Activated naive CD8-positive, alpha-beta T cell (primary cell): Measurements from ENCODE around the gene RALBP1.
"Not testable (repeated sequence)": the region's sequence is repeated elsewhere in the genome, so short reads cannot be mapped to it uniquely, and the experiment has no call there.

Experiments
- H3K27ac Mint-ChIP-seq: one replicate; pipeline ENCODE4 v1.8.0; 2021; ENCODE audit warnings: mixed read lengths
- H3K27me3 Mint-ChIP-seq: one replicate; pipeline ENCODE4 v1.8.0; 2021; ENCODE audit warnings: mixed read lengths
- H3K36me3 Mint-ChIP-seq: one replicate; pipeline ENCODE4 v1.8.0; 2021; ENCODE audit warnings: mixed read lengths
- H3K4me1 Mint-ChIP-seq: one replicate; pipeline ENCODE4 v1.8.0; 2021; ENCODE audit warnings: low read depth, mixed read lengths
- H3K4me3 Mint-ChIP-seq: one replicate; pipeline ENCODE4 v1.8.0; 2021; ENCODE audit warnings: mild to moderate bottlenecking, mixed read lengths
- H3K9me3 Mint-ChIP-seq: one replicate; pipeline ENCODE4 v1.8.0; 2021; ENCODE audit warnings: low read depth, mixed read lengths

The RALBP1 gene

DNA sequence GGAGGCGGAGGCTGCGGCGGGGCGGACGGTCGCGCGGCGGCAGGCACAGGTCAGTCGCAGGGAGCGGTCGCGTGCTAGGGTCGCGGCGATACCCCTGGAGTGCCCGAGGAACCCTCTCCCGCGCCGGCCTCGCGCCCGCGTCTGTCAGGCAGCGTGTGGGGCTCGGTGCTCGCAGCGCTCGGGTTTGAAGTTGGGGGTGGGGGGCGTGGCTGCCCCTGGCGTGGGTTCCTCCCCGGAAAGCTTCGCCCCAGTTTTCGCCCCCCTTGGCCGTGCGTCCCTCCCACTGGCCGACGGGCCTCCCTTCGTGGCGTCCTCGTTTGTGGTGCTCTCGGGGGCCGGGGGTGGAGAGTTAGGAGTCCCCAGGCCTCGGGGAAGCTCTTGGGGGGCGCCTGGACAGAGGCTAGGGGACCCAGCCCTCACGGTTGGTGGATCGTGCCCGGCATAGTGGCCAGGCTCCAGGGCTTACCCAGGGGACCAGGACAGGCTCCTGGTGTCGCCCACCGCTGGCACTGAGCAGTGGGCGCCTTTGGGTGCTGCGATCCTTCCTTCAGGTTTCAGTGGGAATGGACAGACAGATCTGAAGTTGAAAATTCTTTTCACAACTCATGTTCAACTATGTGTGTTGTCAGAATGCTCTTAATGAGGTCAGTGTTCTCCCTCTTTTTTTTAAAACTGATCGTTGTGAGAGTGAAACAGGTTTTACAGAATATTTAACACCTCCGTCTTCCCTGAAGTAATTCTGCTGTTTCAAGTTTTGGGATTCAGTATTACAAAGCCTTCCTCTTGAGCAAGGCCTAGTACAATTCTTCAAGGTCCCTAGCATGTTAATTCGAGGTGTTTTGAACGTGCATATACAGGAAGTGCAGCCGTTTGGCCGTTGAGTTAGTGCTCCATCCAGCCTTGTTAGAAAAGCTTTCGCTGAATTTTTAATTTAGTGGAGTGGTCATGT lies 604 bp downstream of the RALBP1 start:
- H3K4me3 Mint-ChIP-seq, result peak overlapping the region; percentile 94
- peaks cover 28% of the 10 kb centered on the region for H3K4me1 Mint-ChIP-seq
- H3K36me3 Mint-ChIP-seq, result peaks cover 5% of the 10 kb centered on the region
- H3K9me3 Mint-ChIP-seq, result no peaks in the 10 kb centered on the region
- H3K27me3 Mint-ChIP-seq, result peaks cover 2% of the 10 kb centered on the region
- H3K27ac Mint-ChIP-seq, result peak overlapping the region; percentile 94

- not testable (repeated sequence) for H3K9me3 Mint-ChIP-seq, H3K27me3 Mint-ChIP-seq
- Mint-ChIP-seq H3K4me3 (peak overlapping the region; percentile 86), H3K27ac (peak overlapping the region; percentile 69), H3K4me1 (peaks cover 36% of the 10 kb centered on the region), H3K36me3 (peaks cover 11% of the 10 kb centered on the region)
Measured at GRCh38 chr18:9476949-9477348, 1.6 kb downstream of the RALBP1 start.

DNA sequence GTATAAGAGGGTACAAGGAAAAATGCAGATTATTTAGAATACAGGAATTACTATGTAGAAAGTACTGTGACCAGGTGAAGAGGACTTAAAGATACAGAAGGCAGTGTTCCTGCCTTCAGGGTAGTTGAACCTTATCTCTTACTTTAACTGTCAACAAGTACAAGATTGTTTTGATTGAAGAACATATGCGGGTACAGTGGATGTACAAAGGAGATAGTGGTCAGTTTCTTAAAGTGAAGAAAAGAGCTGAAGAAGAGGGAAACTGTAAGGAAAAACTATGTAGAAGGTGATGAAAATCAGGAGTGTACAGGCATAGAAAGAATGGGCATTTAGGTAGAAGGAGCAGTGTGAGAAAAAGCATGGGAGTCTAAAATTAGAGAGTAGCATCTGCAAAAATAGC lies 2.2 kb downstream of the RALBP1 start:
- H3K4me1 Mint-ChIP-seq, result peaks cover 38% of the 10 kb centered on the region

GRCh38 chr18:9478545-9478944 lies 3.2 kb downstream of the RALBP1 start:
- Mint-ChIP-seq H3K27me3 (peaks cover 2% of the 10 kb centered on the region), H3K27ac (no peak overlapping the region), H3K4me1 (peaks cover 40% of the 10 kb centered on the region), H3K4me3 (no peak overlapping the region), H3K36me3 (peaks cover 11% of the 10 kb centered on the region), H3K9me3 (no peaks in the 10 kb centered on the region)

More for the DNA sequence above, 2.2 kb downstream of the RALBP1 start:
- Mint-ChIP-seq H3K4me3 (peak overlapping the region; percentile 86), H3K27ac (no peak overlapping the region), H3K36me3 (peaks cover 11% of the 10 kb centered on the region), H3K9me3 (no peaks in the 10 kb centered on the region), H3K27me3 (peaks cover 2% of the 10 kb centered on the region)

GRCh38 chr18:9482790-9483189 lies 7.5 kb downstream of the RALBP1 start:
- Mint-ChIP-seq H3K4me3 (no peak overlapping the region), H3K9me3 (peaks cover 8% of the 10 kb centered on the region), H3K27ac (no peak overlapping the region), H3K27me3 (no peaks in the 10 kb centered on the region), H3K4me1 (peaks cover 35% of the 10 kb centered on the region), H3K36me3 (peaks cover 17% of the 10 kb centered on the region)

GRCh38 chr18:9483526-9483925 lies 8.2 kb downstream of the RALBP1 start:
- peaks cover 35% of the 10 kb centered on the region for H3K4me1 Mint-ChIP-seq
- peaks cover 17% of the 10 kb centered on the region for H3K36me3 Mint-ChIP-seq
- H3K4me3 Mint-ChIP-seq, result no peak overlapping the region
- H3K27me3 Mint-ChIP-seq, result no peaks in the 10 kb centered on the region
- no peak overlapping the region for H3K27ac Mint-ChIP-seq
- H3K9me3 Mint-ChIP-seq, result peaks cover 8% of the 10 kb centered on the region

- not testable (repeated sequence) for H3K4me3 Mint-ChIP-seq, H3K9me3 Mint-ChIP-seq, H3K27me3 Mint-ChIP-seq, H3K27ac Mint-ChIP-seq
- peaks cover 34% of the 10 kb centered on the region for H3K4me1 Mint-ChIP-seq
- H3K36me3 Mint-ChIP-seq, result peaks cover 15% of the 10 kb centered on the region
Measured at GRCh38 chr18:9484856-9485255, 9.5 kb downstream of the RALBP1 start.

DNA sequence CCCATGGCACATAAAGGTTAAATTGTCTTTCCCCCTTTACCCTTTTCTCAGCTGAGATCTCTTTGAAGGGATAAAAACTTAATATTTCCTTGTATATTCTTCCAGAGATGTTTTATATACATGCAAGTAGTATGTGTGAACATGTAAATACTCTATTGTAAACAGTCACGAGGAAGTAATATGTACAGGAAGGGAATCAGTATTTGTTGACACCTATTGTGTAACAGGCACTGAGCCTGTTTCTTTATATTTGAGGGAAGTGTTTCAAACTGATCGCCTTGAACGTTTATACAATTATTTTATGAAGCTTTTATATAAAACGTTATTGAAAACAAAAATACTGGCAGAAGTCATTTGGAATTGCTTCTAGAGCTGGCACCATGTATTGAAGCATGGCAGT lies 13.2 kb downstream of the RALBP1 start:
- no peak overlapping the region for H3K27ac Mint-ChIP-seq
- H3K27me3 Mint-ChIP-seq, result no peaks in the 10 kb centered on the region
- H3K4me1 Mint-ChIP-seq, result peaks cover 26% of the 10 kb centered on the region
- H3K36me3 Mint-ChIP-seq, result peaks cover 17% of the 10 kb centered on the region
- H3K4me3 Mint-ChIP-seq, result no peak overlapping the region
- peaks cover 8% of the 10 kb centered on the region for H3K9me3 Mint-ChIP-seq

DNA sequence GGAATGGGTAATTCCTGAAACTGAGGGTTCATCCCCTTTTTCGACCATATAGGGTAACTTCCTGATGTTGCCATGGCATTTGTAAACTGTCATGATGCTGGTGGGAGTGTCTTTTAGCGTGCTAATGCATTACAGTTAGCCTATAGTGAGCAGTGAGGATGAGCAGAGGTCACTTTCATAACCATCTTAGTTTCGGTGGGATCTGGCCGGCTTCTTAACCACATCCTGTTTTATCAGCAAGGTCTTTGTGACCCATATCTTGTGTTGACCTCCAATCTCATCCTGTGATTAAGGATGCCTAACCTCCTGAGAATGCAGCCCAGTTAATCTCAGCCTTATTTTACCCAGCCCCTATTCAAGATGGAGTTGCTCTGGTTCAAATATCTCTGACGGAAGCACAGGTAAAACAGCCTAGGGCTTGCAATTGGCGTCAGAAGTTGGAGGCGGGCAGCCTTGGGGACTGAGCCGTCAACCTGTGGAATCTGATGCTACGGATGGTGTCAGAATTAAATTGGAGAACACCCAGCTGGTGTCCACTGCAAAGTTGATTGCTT lies 19.5 kb downstream of the RALBP1 start:
- peaks cover 21% of the 10 kb centered on the region for H3K36me3 Mint-ChIP-seq
- H3K4me3 Mint-ChIP-seq, result no peak overlapping the region
- H3K27me3 Mint-ChIP-seq, result no peaks in the 10 kb centered on the region
- peaks cover 31% of the 10 kb centered on the region for H3K4me1 Mint-ChIP-seq
- H3K9me3 Mint-ChIP-seq, result no peaks in the 10 kb centered on the region
- no peak overlapping the region for H3K27ac Mint-ChIP-seq

- no peaks in the 10 kb centered on the region for H3K27me3 Mint-ChIP-seq
- H3K4me1 Mint-ChIP-seq, result peaks cover 31% of the 10 kb centered on the region
- H3K36me3 Mint-ChIP-seq, result peaks cover 25% of the 10 kb centered on the region
- no peak overlapping the region for H3K4me3 Mint-ChIP-seq
- no peak overlapping the region for H3K27ac Mint-ChIP-seq
- H3K9me3 Mint-ChIP-seq, result no peaks in the 10 kb centered on the region
Measured at GRCh38 chr18:9495465-9495864, 20.2 kb downstream of the RALBP1 start.

DNA sequence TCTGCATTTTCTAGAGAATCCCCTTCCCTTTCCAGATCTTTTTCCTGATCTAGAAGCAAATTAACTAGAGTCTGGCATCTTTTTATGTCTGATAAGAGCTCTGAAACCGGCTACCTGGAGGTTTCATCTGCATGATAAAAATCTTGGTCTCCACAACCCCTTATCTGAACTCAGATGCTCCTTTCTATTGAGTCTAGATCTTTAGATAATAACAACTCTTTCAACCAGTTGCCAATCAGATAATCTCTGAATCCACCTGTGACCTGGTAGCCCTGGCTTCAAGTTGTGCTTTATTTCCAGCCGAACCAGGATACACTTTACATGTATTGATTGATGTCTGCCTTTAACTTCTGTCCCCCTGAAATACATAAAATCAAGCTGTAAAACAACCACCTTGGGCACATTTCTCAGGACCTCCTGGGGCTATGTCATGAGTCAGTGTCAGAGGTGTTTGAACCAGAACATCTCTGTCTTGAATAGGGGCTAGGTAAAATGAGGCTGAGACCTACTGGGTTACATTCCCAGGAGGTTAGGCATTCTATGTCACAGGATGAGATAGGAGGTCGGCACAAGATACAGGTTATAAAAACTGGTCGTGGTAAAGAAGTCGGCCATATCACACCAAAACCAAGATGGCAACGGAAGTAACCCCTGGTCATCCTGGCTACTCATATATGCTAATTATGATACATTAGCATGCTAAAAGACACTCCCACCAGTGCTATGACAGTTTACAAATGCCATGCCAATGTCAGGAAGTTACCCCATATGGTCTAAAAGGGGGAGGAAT lies 20.8 kb downstream of the RALBP1 start:
- Mint-ChIP-seq H3K9me3 (no peaks in the 10 kb centered on the region), H3K36me3 (peaks cover 26% of the 10 kb centered on the region), H3K27me3 (no peaks in the 10 kb centered on the region), H3K4me3 (no peak overlapping the region), H3K27ac (no peak overlapping the region), H3K4me1 (peaks cover 32% of the 10 kb centered on the region)

- Mint-ChIP-seq H3K9me3 (peaks cover 9% of the 10 kb centered on the region), H3K36me3 (peaks cover 12% of the 10 kb centered on the region), H3K4me3 (no peak overlapping the region), H3K27ac (no peak overlapping the region), H3K27me3 (no peaks in the 10 kb centered on the region), H3K4me1 (peaks cover 33% of the 10 kb centered on the region)
Measured at GRCh38 chr18:9506046-9506792, 30.9 kb downstream of the RALBP1 start.

- H3K27ac Mint-ChIP-seq, result no peak overlapping the region
- peaks cover 7% of the 10 kb centered on the region for H3K36me3 Mint-ChIP-seq
- H3K27me3 Mint-ChIP-seq, result no peaks in the 10 kb centered on the region
- peaks cover 4% of the 10 kb centered on the region for H3K9me3 Mint-ChIP-seq
- no peak overlapping the region for H3K4me3 Mint-ChIP-seq
- peaks cover 32% of the 10 kb centered on the region for H3K4me1 Mint-ChIP-seq
Measured at GRCh38 chr18:9507565-9508088, 32.3 kb downstream of the RALBP1 start.

GRCh38 chr18:9508446-9509025 lies 33.2 kb downstream of the RALBP1 start:
- H3K27ac Mint-ChIP-seq, result no peak overlapping the region

More at GRCh38 chr18:9508446-9509025, 33.2 kb downstream of the RALBP1 start:
- Mint-ChIP-seq H3K4me1 (peaks cover 32% of the 10 kb centered on the region), H3K36me3 (peaks cover 1% of the 10 kb centered on the region), H3K27me3 (no peaks in the 10 kb centered on the region), H3K4me3 (no peak overlapping the region), H3K9me3 (no peaks in the 10 kb centered on the region)
